Fibroblast of the aortic adventitia (primary cell): Measurements from ENCODE around the gene NBEAL2. TPM values are rescaled to one million over a fixed set of nuclear protein-coding genes. Genes with fewer than 3 reads are reported as not detected.
"Not testable (repeated sequence)": the region's sequence is repeated elsewhere in the genome, so short reads cannot be mapped to it uniquely, and the experiment has no call there.

Source experiments
- DNase-seq: peaks from one replicate; pipeline ENCODE4 v3.0.0-alpha.2; 2010; ENCODE audit warnings: low read depth
- H3K4me3 ChIP-seq: 2 replicates; pipeline ENCODE4 v1.5.1; 2011; ENCODE audit warnings: low read depth, mild to moderate bottlenecking, control low read depth, low read length, moderate library complexity
- CTCF ChIP-seq: IDR thresholded peaks from 2 replicates; pipeline ENCODE4 v1.5.1; 2011; ENCODE audit warnings: mild to moderate bottlenecking, low read length, control low read depth, inconsistent platforms; ENCODE audit not compliant: insufficient read depth
- total RNA-seq: library from RNA; depleted of rRNA; stranded (reverse); fragments of >200 nt; gene quantifications from 2 replicates; pipeline ENCODE4 v1.2.3, GENCODE V29; 2012; ENCODE audit warnings: low replicate concordance

Gene NBEAL2
- total RNA-seq, 1 donor: 4.4 TPM

- TF ChIP-seq CTCF: no peak
- DNase-seq: no peak
- no peak overlapping the region for H3K4me3 ChIP-seq
These were observed 16.5 kb upstream of the NBEAL2 start for GRCh38 chr3:46962990-46963389.

GRCh38 chr3:46964038-46964590 lies 15.4 kb upstream of the NBEAL2 start:
- not testable (repeated sequence) for DNase-seq, H3K4me3 ChIP-seq

- TF ChIP-seq CTCF: no peak
- DNase-seq: no peak
- H3K4me3 ChIP-seq: no peak overlapping the region
These were observed 14.3 kb upstream of the NBEAL2 start for GRCh38 chr3:46965151-46965550.

GRCh38 chr3:46966811-46967210 lies 12.7 kb upstream of the NBEAL2 start:
- H3K4me3 ChIP-seq: no peak overlapping the region
- TF ChIP-seq CTCF: no peak
- no peak for DNase-seq

- TF ChIP-seq CTCF: no peak
- no peak for DNase-seq
- H3K4me3 ChIP-seq: no peak overlapping the region
These were observed 10.6 kb upstream of the NBEAL2 start for GRCh38 chr3:46968783-46969428.

- DNase-seq: peak; percentile 33
- no peak for TF ChIP-seq CTCF
- no peak overlapping the region for H3K4me3 ChIP-seq
These were observed 8.9 kb upstream of the NBEAL2 start for GRCh38 chr3:46970391-46971091.

GRCh38 chr3:46971151-46971550 lies 8.3 kb upstream of the NBEAL2 start:
- DNase-seq: no peak
- TF ChIP-seq CTCF: no peak
- no peak overlapping the region for H3K4me3 ChIP-seq
